Keratinocyte (primary cell): ENCODE results near the gene ALKBH5. TPM values are rescaled to one million over a fixed set of nuclear protein-coding genes. Genes with fewer than 3 reads are reported as not detected.
A peak's percentile ranks its signal among the peaks of the same experiment; 100 is the strongest.

Experiments
- DNase-seq: peaks from one replicate; pipeline ENCODE4 v3.0.0-alpha.2; 2011; ENCODE audit warnings: low read depth, missing footprints, low spot score
- FAIRE-seq: peaks from 2 replicates; lab custom pipeline; 2011; peaks lifted over from hg19 to GRCh38; lab: Jason Lieb, UNC
- H2AFZ ChIP-seq: 2 replicates; pipeline ENCODE4 v1.6.0; 2012; ENCODE audit warnings: low read length, control low read depth, inconsistent platforms; ENCODE audit not compliant: control insufficient read depth
- H3K27ac ChIP-seq: 2 replicates; pipeline ENCODE4 v1.5.1; 2011; ENCODE audit warnings: low read length; ENCODE audit not compliant: control insufficient read depth, insufficient read depth
- H3K27me3 ChIP-seq: 3 replicates; pipeline ENCODE4 v1.6.0; 2011; ENCODE audit warnings: low read length; ENCODE audit not compliant: control insufficient read depth, insufficient read depth; ENCODE audit errors: extremely low read depth
- H3K36me3 ChIP-seq, 2 experiments: 2 replicates in 1 of 2; 3 replicates in 1 of 2; pipeline ENCODE4 v1.5.1; 2011; ENCODE audit warnings: low read length in 2 of 2, mild to moderate bottlenecking in 1 of 2; ENCODE audit not compliant: control insufficient read depth in 2 of 2, insufficient read depth in 2 of 2; ENCODE audit errors: extremely low read depth in 1 of 2
- H3K4me1 ChIP-seq: 3 replicates; pipeline ENCODE4 v1.5.1; 2011; ENCODE audit warnings: low read length; ENCODE audit not compliant: control insufficient read depth, insufficient read depth; ENCODE audit errors: extremely low read depth
- H3K4me2 ChIP-seq: 3 replicates; pipeline ENCODE4 v1.6.0; 2011; ENCODE audit warnings: low read depth, low read length; ENCODE audit not compliant: control insufficient read depth, insufficient read depth; ENCODE audit errors: extremely low read depth
- H3K4me3 ChIP-seq, 3 experiments: fragments of 200-600 bp in 1 of 3; sonication (generic) in 1 of 3; 2 replicates in 2 of 3; 3 replicates in 1 of 3; pipeline ENCODE4 v1.5.1; 2011 to 2016; ENCODE audit warnings: low read length in 3 of 3, mild to moderate bottlenecking in 3 of 3, control low read depth in 2 of 3, inconsistent platforms in 1 of 3, low read depth in 1 of 3, mixed read lengths in 1 of 3, mixed run types in 1 of 3, moderate library complexity in 1 of 3; ENCODE audit not compliant: control insufficient read depth in 2 of 3, insufficient read depth in 2 of 3; ENCODE audit errors: extremely low read depth in 1 of 3
- H3K79me2 ChIP-seq: 2 replicates; pipeline ENCODE4 v1.6.0; 2012; ENCODE audit warnings: low read length; ENCODE audit not compliant: control insufficient read depth, insufficient read depth
- H3K9ac ChIP-seq: 3 replicates; pipeline ENCODE4 v1.6.0; 2011; ENCODE audit warnings: low read length; ENCODE audit not compliant: control insufficient read depth, insufficient read depth; ENCODE audit errors: extremely low read depth
- H3K9me1 ChIP-seq: 3 replicates; pipeline ENCODE4 v1.6.0; 2011; ENCODE audit warnings: low read length; ENCODE audit not compliant: control insufficient read depth, insufficient read depth; ENCODE audit errors: extremely low read depth
- H3K9me3 ChIP-seq: 2 replicates; pipeline ENCODE4 v1.5.1; 2012; ENCODE audit warnings: low read depth, low read length; ENCODE audit not compliant: control insufficient read depth
- H4K20me1 ChIP-seq: 3 replicates; pipeline ENCODE4 v1.6.0; 2011; ENCODE audit warnings: low read length; ENCODE audit not compliant: control insufficient read depth, insufficient read depth; ENCODE audit errors: extremely low read depth
- EZH2 ChIP-seq: IDR thresholded peaks from one replicate; pipeline ENCODE4 v1.6.1; 2012; ENCODE audit warnings: inconsistent platforms, mild to moderate bottlenecking, low read length, moderate library complexity
- dilution Hi-C: fragments of 300-500 bp; cut with MboI; formaldehyde crosslinking; loops from one replicate; pipeline ENCODE4 v1.7.0; 2020; ENCODE audit warnings: low sequenced_read_pairs; ENCODE audit not compliant: extremely low pct_ligation_motif_present
- polyA plus RNA-seq, 5 experiments: library from polyadenylated mRNA; depleted of rRNA in 3 of 5; stranded (reverse) in 3 of 5; stranded (forward) in 1 of 5; unstranded in 1 of 5; fragments of >200 nt; gene quantifications; 1 replicate in 1 of 5; 2 replicates in 3 of 5; 3 replicates in 1 of 5; pipeline versions ENCODE4 v1.2.1 to v1.2.3, GENCODE V29; 2011 to 2012; ENCODE audit warnings: missing spikeins in 2 of 5, low read depth in 1 of 5, low replicate concordance in 1 of 5
- TF ChIP-seq, protein P1 (sequence below), 3 experiments: IDR thresholded peaks in 1 of 3; conservative IDR thresholded peaks in 1 of 3; optimal IDR thresholded peaks in 1 of 3; 2 replicates in 2 of 3; 3 replicates in 1 of 3; pipeline versions ENCODE3 to v1.5.1; 2011; ENCODE audit warnings: low read length in 3 of 3, mild to moderate bottlenecking in 3 of 3, moderate library complexity in 2 of 3, control low read depth in 1 of 3, inconsistent platforms in 1 of 3; ENCODE audit not compliant: insufficient read depth in 2 of 3; ENCODE audit errors: extremely low read depth in 1 of 3

ALKBH5 gene
- polyA plus RNA-seq, 1 donor (not counting 4 experiments of a cell fraction or from before 2014, with no cell fraction given): 50.2 TPM

DNA sequence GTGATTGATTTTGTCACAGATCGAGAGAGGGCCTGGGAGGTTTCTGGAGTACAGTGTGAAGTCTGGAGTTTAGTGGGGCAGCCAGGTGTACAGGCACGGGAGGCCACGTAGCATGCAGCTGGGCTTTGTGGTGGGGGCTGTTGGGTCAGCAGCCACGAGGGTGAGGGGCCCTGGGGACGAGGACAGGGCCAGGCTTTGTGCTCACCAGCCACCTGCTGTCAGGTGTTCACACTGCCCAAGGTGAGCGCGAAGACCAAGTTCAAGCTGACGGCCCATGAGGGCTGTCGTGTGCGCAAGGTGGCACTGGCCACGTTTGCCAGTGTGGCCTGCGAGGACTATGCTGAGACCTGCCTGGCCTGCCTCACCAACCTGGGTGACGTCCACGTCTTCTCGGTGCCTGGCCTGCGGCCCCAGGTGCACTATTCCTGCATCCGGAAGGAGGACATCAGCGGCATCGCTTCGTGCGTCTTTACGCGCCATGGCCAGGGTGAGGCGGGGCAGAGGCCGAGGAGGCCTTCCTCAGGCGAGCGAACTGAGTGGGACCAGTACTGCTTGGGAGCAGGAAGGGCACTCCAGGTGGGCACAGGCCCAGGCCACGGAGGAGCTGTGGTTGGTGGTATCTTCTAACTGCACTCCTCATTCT lies 57.7 kb downstream of the ALKBH5 start:
- peaks cover 9% of the 10 kb centered on the region for H4K20me1 ChIP-seq
- FAIRE-seq (no peak), DNase-seq (no peak)
- peaks cover 34 to 36% of the 10 kb centered on the region in 2 experiments for H3K36me3 ChIP-seq
- H3K9me1 ChIP-seq: no peaks in the 10 kb centered on the region
- no peak overlapping the region for H3K9ac ChIP-seq
- H3K4me3 ChIP-seq: no peak overlapping the region
- no peak for TF ChIP-seq EZH2
- TF ChIP-seq, protein P1, sequence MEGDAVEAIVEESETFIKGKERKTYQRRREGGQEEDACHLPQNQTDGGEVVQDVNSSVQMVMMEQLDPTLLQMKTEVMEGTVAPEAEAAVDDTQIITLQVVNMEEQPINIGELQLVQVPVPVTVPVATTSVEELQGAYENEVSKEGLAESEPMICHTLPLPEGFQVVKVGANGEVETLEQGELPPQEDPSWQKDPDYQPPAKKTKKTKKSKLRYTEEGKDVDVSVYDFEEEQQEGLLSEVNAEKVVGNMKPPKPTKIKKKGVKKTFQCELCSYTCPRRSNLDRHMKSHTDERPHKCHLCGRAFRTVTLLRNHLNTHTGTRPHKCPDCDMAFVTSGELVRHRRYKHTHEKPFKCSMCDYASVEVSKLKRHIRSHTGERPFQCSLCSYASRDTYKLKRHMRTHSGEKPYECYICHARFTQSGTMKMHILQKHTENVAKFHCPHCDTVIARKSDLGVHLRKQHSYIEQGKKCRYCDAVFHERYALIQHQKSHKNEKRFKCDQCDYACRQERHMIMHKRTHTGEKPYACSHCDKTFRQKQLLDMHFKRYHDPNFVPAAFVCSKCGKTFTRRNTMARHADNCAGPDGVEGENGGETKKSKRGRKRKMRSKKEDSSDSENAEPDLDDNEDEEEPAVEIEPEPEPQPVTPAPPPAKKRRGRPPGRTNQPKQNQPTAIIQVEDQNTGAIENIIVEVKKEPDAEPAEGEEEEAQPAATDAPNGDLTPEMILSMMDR (optimal IDR thresholded peaks at IDR 0.05 in 1 of 3, IDR thresholded peaks at IDR 0.05 in 1 of 3, conservative IDR thresholded peaks at IDR 0.05 in 1 of 3; ENCODE audit: extremely low read depth in 1 of 3, insufficient read depth in 2 of 3, low read length in 3 of 3): peak in 1 of 3 experiments; percentile 8
- no peak overlapping the region for H3K4me2 ChIP-seq
- peaks cover 3% of the 10 kb centered on the region for H3K4me1 ChIP-seq
- H3K79me2 ChIP-seq: peaks cover under 1% of the 10 kb centered on the region
- dilution Hi-C loops: no loop called here
- no peak overlapping the region for H3K27ac ChIP-seq
- H3K27me3 ChIP-seq: no peaks in the 10 kb centered on the region
- no peak overlapping the region for H2AFZ ChIP-seq
- no peaks in the 10 kb centered on the region for H3K9me3 ChIP-seq

DNA sequence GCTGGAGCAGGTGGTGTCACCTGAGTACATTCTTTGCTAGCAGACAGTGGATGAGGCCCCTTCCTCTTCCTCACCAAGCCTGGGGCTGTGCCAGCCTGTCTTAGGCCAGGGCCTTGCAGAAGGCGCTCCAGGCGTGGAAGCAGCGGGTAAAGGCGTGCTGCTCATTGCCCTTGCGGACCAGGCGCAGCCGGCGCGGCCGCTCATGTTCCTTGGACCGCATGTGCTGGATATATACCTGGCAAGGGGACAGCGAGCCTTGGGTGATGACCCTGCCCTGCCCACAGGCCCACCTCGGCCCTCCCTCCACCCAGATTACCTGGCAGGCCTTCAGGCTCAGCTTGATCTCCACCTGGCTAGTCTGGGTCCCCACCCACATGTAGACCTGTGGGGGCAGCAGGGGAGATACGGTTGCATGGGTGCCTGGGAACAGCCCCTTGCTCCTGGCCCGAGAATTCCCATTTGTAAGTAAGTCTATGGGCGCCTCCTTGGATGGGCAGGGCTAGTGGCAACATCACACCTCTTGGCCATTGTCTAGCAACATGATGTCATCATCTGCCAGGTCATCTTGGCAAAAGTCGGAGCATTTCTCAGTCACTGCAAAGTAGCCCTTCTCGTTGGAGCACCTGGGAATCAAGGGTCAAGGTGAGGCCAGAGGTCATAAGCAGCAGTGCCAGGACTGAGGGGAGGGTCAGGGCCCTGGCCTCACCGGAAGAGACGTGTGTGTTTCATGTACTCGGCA lies 61.6 kb downstream of the ALKBH5 start:
- DNase-seq (no peak), FAIRE-seq (no peak)
- Histone ChIP-seq H3K9me3 (no peaks in the 10 kb centered on the region), H3K9ac (no peak overlapping the region), H3K79me2 (peaks cover 2% of the 10 kb centered on the region), H3K27ac (no peak overlapping the region), H3K4me2 (no peak overlapping the region), H3K4me3 (no peak overlapping the region), H3K27me3 (no peaks in the 10 kb centered on the region), H4K20me1 (peaks cover 25% of the 10 kb centered on the region), H2AFZ (no peak overlapping the region), H3K9me1 (no peaks in the 10 kb centered on the region), H3K36me3 (peaks cover 45 to 54% of the 10 kb centered on the region in 2 experiments), H3K4me1 (peaks cover 27% of the 10 kb centered on the region)
- dilution Hi-C loops: no loop called here
- TF ChIP-seq EZH2: no peak
- TF ChIP-seq, protein P1 (optimal IDR thresholded peaks at IDR 0.05 in 1 of 3, IDR thresholded peaks at IDR 0.05 in 1 of 3, conservative IDR thresholded peaks at IDR 0.05 in 1 of 3; ENCODE audit: extremely low read depth in 1 of 3, insufficient read depth in 2 of 3, low read length in 3 of 3): no peak
